NCI-H2196 (cell line): ENCODE data around the gene NUAK1.

ENCODE experiments used
- DNase-seq: peaks from one replicate; lab custom pipeline; 2025; ENCODE audit not compliant: unreplicated experiment; lab: John Stamatoyannopoulos, UW

The NUAK1 gene

GRCh38 chr12:106066051-106066705 is 72.6 kb downstream of the NUAK1 start:
- DNase-seq, result no peak

DNA sequence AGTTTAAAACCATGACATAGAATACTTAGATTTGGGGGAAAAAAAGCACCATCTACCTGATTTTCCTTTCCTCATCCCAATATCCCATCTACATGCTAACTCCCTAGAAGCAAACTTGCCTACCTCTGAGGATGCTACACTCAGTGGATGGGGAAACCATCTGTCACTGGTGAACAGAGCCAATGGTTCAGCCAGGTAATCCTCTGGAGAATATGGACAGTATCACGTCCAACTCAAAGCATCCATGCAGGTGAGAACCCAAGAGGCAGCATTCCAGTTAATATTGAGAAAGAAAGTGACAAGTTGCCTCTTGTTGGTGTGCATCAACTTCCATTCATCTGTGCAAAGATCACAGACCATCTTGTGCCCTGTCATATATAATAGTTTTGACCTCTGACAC is 73.2 kb downstream of the NUAK1 start:
- no peak for DNase-seq

DNA sequence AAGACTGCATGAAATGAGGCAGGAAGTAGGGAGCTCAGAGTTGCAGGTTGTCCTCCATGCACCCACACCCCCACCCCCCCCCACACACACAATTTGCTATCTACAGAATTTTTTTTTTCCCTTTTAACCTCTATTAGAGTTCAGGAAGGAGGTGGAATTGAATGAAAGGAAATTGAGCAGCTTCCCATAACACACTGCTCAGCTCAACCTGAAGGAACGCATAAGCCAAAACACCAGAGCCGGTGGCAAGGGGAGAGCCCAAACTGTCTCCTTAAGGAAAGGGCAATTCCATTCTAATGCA is 74.1 kb downstream of the NUAK1 start:
- no peak for DNase-seq

DNA sequence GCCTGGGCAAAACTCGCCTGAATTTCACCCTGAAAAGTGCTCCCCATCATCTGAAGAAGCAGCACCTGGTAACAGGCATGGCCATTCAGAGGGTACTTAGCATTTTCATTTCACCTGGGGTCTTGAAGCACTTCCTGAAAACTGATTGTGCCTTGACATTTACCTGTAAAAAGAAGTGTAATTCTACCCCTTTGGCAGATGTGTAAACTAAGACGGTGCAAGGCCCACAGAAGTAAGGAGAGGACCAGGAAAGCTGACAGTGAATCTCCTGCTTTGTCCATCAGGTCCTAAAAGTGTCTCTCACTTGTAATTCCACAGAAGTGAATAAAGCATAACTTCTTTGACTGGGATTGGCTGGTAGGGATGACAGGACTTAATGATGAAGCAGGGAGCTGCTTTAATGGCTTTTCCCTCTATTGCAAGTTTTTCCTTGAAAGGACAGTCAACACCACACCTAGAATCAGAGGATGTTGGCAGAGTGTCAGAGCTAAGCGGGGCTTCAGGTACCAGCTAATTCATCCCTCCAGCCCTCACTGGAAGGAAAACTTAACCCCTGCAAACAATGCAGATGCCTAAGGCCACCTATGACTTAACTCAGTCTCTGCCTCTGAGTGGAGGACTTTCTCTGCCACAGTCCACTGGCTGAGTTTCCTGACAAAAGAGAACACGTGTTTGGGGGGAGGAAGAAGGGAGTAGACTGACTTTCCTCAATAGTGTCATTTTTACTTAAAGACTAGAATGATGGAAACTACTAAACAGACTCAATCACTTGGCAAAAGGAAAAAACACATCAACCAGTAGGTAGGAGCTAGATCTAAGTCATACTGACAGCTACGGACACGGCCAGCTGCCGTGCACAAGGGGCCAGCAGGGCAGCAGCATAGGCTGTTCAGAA is 74.7 kb downstream of the NUAK1 start:
- no peak for DNase-seq

DNA sequence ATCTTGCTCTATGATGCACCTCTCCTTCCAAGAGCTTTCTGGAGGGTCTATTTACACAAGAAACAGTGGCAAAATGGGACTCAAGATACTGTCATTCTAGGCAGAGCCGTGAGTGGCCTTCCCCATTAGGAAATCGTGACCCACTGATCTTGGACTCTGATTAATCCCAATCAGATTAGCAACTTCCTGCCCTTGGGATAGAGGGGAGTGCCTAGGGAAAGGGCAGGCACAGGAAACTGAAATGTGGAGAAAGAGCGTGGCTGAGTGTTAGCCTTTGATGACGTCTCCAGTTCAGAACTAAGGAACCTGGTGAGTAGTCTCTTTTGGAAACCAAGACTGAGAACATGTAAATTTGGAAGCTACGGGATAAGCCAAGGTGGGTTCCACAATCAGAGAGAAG is 76.1 kb downstream of the NUAK1 start:
- DNase-seq, result no peak

GRCh38 chr12:106058256-106059182 is 80.2 kb downstream of the NUAK1 start:
- DNase-seq, result no peak

GRCh38 chr12:106054049-106054448 is 84.7 kb downstream of the NUAK1 start:
- DNase-seq, result no peak

DNA sequence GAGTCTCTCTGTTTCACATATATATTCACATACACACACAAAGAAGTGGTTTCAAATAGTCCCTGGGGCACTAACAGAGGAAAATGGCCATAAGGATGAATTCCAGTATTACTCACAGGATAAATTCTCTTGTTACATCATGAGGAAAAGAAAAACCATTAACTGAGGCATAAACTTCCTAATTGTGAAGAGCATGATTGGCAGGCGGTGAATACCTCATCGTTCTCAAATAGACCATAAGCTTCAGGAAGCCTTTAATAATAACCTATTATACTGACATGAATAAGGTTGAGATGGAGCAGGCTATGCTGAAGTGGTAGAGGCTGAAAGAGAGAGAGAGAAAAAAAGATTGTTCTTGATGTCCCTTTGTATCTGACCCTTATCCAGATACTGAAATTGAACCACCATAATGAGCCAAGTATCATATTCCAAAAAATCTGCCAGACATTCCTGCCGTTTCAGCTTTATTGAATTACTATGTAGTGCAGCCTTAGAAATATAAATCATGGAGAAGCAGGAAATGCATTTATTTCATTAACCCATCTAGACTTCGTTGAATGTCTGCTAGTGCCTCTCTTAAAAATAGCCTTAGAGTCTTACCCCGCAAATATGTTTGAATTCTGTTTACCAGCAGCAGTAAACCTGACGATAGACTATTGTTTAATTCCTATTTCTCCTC is 86.8 kb downstream of the NUAK1 start:
- no peak for DNase-seq

GRCh38 chr12:106049546-106049945 is 89.2 kb downstream of the NUAK1 start:
- no peak for DNase-seq

- no peak for DNase-seq
These were observed 89.6 kb downstream of the NUAK1 start for GRCh38 chr12:106049105-106049504.

DNA sequence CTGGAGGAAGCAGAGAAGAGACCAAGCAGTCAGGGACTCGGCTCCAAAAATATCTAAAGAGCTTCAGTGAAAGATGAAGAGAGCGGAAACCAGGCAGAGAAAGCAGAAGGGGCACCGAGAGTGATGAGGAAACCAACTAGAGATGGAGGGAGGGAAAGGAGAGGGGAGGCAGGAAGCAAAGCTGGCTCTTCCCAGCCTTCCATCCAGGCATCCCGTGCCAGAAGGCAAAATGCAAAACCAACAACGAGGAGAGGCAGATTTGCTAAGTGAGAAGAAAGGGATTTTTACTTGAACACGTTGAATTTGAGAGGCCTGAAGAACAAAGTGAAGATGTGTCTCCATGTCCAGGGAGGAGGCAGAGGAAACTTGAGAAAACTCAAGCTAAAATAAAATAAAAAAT is 90.1 kb downstream of the NUAK1 start:
- no peak for DNase-seq

DNA sequence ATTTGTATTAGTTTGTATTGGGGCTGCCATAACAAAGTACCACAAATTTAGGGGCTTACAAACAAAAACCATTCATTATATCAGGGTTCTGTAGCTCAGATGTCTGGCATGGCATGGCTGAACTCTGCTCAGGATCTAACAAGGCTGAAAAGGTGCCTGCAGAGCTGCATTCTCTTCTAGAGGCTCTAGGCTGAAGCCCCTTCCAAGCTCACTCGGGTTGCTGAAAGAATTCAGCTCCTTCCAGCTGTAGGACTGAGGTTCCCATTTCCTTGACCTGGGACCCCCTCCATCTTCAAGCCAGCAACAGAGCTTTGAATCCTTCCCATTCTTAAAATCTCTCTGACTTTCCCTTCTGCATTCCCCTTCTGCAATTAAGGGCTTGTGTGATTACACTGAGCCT is 90.7 kb downstream of the NUAK1 start:
- no peak for DNase-seq

- DNase-seq, result no peak
These were observed 91.8 kb downstream of the NUAK1 start for GRCh38 chr12:106046947-106047346.

DNA sequence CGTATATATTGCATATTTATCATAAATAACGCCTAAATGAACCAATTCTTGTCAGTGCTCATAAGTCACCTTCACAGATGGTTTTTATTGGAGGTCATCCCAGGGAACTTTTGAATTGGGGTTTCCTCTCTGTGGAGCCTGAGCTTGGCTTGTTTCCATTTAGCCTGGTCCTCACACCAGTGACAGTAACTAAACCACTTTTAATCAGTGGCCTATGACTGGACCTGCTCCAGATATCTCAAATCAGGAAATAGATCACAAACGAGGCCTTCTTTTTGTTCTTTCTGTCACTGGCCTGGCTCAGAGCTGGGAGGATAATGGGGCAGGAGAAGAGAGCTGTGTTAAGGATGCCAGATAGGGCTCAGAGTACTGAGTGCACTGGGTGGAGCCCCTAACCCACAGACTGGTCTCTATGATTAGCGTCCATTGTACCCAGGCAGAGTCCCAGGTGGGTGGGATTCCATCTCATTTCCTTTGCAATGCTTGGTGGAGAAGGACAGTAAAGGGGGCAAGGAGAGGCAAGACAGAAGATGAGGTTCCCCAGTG is 92.4 kb downstream of the NUAK1 start:
- DNase-seq, result no peak

- DNase-seq, result no peak
These were observed 93.5 kb downstream of the NUAK1 start for GRCh38 chr12:106045251-106045674.

DNA sequence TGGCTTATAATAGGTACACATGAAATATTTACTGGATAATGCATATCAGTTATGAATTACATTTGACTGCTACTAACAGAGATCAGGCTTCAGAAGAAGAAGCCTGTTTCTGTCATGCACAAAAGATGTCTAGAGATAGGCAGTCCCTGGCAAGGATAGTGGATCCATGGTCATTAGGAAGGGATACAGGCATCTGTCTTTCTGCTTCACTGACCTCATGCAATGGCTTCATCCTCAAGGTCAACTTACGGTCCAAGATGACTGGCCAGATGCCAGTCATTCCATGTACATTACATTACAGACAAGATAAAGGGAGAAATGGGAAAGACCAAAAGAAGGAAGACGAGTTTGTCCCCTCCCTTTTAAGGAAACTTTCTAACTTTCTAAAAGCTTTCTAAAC is 94.0 kb downstream of the NUAK1 start:
- DNase-seq, result no peak

DNA sequence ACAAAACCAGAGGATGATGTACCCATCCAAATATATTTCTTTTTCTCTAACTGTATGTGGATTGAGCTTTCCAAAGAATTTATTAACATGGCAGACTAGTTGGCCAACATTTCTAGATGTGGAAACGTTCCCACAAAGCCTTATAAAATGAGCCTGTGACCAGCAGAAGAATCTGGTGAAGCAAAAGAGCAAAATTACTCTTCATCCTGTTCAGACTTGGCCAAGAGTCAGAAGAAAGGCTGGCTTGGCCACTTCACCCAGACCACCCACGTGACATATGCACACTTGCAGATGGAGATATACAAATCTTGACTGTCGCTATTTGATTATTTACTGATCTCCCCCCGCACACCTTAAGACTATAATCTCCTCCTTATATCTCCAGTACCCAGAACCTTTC is 96.7 kb downstream of the NUAK1 start:
- no peak for DNase-seq

DNA sequence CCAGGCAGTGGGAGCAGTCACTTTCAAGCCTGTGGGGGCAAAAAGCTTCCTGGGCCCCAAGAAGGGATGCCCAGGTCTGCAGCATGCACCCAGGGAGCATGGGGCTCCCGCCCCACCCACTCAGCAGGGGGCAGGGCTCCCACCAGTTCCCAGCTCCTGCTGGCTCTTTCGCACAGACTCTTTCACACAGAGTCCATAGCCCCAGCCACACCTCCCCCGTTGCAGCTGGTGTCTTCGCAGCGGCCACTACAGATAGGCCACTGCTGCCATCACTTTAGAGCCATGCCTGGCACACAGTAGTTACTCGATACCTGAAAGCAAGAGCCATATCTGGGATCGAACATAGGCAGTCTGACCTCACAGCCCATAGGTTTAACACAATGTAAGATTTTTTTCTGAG is 98.2 kb downstream of the NUAK1 start:
- no peak for DNase-seq

GRCh38 chr12:106039646-106040404 is 98.9 kb downstream of the NUAK1 start:
- DNase-seq, result no peak

DNA sequence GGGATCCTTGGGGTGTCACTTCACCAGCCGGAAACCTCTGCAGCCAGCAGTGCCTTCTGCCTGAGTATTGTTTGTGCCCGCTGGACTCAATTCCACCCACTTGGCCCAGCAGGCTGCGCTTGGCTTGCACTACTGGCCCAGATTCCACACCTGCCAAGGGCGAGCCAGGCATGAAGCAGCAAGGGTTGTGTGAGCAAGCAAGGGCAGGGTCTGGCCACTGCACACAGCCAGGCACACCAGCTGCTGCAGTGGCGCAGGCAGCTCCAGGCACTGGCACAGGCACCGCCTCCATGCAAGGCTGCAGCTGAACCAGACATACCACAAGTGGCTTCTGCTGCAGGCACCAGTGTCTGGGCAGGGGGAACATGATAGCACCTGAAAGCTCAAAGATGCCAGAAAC is 99.5 kb downstream of the NUAK1 start:
- DNase-seq, result no peak
